Fibroblast of villous mesenchyme (primary cell): ENCODE results near the gene USP36. TPM values are rescaled to one million over a fixed set of nuclear protein-coding genes. Genes with fewer than 3 reads are reported as not detected.

ENCODE experiments used
- DNase-seq: peaks from one replicate; pipeline ENCODE4 v3.0.0-alpha.2; 2010; ENCODE audit warnings: low read depth
- H3K4me3 ChIP-seq: 2 replicates; pipeline ENCODE4 v1.5.1; 2011; ENCODE audit warnings: low read depth, mild to moderate bottlenecking, low read length
- total RNA-seq: library from RNA; depleted of rRNA; stranded (reverse); fragments of >200 nt; gene quantifications from 2 replicates; pipeline ENCODE4 v1.2.3, GENCODE V29; 2012
- TF ChIP-seq, protein P1 (sequence below): IDR thresholded peaks from 2 replicates; pipeline ENCODE4 v1.5.1; 2012; ENCODE audit warnings: low read depth, mild to moderate bottlenecking, low read length; ENCODE audit not compliant: insufficient read depth

The USP36 gene
- total RNA-seq, 1 donor = 32.4 TPM

GRCh38 chr17:78803186-78803845 lies 37.3 kb downstream of the USP36 start:
- TF ChIP-seq, protein P1, sequence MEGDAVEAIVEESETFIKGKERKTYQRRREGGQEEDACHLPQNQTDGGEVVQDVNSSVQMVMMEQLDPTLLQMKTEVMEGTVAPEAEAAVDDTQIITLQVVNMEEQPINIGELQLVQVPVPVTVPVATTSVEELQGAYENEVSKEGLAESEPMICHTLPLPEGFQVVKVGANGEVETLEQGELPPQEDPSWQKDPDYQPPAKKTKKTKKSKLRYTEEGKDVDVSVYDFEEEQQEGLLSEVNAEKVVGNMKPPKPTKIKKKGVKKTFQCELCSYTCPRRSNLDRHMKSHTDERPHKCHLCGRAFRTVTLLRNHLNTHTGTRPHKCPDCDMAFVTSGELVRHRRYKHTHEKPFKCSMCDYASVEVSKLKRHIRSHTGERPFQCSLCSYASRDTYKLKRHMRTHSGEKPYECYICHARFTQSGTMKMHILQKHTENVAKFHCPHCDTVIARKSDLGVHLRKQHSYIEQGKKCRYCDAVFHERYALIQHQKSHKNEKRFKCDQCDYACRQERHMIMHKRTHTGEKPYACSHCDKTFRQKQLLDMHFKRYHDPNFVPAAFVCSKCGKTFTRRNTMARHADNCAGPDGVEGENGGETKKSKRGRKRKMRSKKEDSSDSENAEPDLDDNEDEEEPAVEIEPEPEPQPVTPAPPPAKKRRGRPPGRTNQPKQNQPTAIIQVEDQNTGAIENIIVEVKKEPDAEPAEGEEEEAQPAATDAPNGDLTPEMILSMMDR = no peak
- no peak for DNase-seq
- H3K4me3 ChIP-seq = no peak overlapping the region

DNA sequence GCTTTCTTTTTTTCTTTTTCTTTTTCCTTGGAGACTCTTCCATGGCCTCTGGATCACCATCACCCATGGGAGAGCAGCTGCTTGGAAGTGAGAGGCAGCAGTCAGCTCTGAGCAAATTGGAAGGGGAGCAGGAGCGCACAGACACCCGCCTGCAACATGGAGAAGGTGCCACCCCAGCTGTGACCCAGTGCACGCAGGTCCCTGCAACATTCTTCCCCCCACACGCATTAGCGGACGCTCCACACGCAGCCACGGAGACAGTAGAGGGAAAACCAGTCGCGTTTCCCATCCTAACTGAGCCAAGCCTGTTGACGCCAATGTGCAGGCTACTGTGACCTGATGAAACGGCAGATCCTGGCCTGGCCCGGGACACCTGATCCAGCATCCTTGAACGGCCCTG lies 38.2 kb downstream of the USP36 start:
- TF ChIP-seq, protein P1 = no peak
- H3K4me3 ChIP-seq = no peak overlapping the region
- DNase-seq = no peak

DNA sequence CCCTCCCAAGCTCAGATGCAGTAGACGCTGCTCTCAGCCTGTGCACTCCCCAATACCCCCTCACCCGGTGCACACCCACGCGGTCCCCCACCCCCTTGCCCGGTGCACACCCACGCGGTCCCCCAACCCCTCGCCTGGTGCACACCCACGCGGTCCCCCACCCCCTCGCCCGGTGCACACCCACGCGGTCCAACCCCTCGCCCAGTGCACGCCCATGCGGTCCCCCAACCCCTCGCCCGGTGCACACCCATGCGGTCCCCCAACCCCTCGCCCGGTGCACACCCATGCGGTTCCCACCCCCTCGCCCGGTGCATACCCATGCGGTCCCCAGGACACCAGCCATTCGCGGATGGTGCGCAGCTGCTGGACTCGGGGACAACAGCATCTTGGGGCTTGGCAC lies 38.6 kb downstream of the USP36 start:
- DNase-seq = no peak
- H3K4me3 ChIP-seq = no peak overlapping the region
- TF ChIP-seq, protein P1 = no peak

GRCh38 chr17:78800132-78800931 lies 40.3 kb downstream of the USP36 start:
- no peak for DNase-seq
- H3K4me3 ChIP-seq = no peak overlapping the region
- TF ChIP-seq, protein P1 = no peak

DNA sequence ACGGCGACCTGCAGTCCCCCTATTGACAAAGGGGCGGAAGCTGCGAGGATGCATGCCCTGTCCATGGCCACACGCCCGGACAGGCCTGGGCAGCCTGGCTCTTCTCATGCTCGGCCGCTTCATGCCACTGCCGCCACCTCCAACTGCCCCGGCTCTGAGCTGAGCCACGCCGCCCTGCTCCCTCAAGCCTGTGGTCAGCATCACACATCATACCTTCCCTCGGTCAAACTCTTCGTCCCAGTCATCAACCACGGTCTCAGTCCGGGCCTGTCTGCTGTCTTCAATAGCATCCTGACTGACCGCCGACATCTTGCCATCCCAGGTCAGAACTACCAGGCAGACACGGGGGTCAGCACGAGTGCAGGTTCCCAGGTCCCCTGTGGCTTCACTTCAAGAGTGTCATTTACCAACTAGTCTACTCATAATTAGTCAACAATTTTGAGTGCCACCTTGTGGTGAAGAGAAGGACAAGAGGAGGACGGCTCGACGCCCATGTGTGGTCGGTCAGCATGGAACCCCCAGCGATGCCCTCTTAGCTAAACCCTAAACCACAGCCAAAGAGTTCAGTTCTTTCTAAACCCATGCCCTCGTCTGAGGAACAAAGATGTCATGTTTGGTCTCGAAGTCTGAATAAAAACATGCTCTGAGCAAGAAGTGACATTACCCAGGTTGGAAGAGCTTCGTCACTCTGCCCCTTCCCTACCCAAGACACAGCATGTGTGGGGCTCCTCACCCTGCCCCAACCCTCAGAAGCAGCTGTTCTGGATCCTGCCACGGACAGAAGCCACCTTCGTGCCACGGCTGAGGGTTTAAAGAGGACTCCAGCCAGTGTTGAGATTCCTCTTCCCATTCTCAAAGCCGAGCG lies 41.7 kb downstream of the USP36 start:
- peak; percentile 38 for DNase-seq
- TF ChIP-seq, protein P1 = peak; percentile 45
- no peak overlapping the region for H3K4me3 ChIP-seq

GRCh38 chr17:78797691-78798585 lies 42.7 kb downstream of the USP36 start:
- H3K4me3 ChIP-seq = no peak overlapping the region
- DNase-seq = no peak
- TF ChIP-seq, protein P1 = no peak
